Measurements from ENCODE around the gene FUT6. TPM values are rescaled to one million over a fixed set of nuclear protein-coding genes. Genes with fewer than 3 reads are reported as not detected.
"Not testable (repeated sequence)": the region's sequence is repeated elsewhere in the genome, so short reads cannot be mapped to it uniquely, and the experiment has no call there.

FUT6 gene, protein sequence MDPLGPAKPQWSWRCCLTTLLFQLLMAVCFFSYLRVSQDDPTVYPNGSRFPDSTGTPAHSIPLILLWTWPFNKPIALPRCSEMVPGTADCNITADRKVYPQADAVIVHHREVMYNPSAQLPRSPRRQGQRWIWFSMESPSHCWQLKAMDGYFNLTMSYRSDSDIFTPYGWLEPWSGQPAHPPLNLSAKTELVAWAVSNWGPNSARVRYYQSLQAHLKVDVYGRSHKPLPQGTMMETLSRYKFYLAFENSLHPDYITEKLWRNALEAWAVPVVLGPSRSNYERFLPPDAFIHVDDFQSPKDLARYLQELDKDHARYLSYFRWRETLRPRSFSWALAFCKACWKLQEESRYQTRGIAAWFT
- not detected for total RNA-seq

DNA sequence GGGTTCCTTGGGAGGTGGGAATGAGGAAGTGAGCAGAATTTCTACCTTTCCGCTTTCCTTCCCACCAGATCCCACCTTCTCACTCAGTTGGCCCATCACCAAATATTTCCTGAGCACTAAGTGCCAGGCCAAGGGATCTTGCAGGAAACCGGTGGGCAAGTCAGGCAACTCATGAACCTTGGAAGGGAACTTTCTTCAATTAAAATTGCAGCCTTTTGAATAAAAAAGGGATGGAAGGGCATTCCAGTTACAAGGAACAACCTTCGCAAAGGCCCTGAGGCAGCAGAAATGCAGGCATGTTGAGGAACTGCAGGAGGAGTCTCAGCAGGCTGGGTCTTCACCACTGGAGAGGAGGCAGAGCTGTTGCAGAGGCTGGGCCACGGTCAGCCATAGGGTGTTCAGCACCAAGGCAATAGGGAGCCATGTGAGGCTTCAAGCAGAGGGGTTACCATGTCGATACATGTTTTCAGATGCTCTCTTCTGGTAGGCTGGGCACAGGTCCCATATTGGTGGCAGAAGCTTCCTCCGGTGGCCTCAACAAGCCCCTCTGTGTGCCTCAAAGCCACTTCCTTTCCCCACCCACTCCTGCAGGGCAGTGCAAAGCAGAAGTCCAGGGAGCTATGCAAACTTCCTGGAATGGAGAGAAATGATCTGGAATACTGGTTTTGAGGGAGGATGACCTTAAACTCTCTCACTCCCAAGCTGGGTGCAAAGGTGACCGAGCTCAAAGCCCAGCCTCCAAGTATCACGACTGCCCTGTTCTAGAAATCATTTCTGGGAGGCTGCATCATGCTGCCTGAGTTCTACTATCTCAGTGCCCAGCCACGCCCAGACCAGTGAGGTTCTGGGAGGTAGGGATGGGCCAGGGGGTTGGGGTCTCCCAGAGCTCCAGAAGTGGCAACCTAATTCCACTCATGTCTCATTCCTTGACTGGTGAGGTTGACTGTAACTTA, at the start of gene FUT6:
Gene FUT6, minus strand, starts transcription at position 638 of the 953 bp plus-strand sequence. CDS start 7,135 bp downstream, outside the sequence.
- no peak for DNase-seq

DNA sequence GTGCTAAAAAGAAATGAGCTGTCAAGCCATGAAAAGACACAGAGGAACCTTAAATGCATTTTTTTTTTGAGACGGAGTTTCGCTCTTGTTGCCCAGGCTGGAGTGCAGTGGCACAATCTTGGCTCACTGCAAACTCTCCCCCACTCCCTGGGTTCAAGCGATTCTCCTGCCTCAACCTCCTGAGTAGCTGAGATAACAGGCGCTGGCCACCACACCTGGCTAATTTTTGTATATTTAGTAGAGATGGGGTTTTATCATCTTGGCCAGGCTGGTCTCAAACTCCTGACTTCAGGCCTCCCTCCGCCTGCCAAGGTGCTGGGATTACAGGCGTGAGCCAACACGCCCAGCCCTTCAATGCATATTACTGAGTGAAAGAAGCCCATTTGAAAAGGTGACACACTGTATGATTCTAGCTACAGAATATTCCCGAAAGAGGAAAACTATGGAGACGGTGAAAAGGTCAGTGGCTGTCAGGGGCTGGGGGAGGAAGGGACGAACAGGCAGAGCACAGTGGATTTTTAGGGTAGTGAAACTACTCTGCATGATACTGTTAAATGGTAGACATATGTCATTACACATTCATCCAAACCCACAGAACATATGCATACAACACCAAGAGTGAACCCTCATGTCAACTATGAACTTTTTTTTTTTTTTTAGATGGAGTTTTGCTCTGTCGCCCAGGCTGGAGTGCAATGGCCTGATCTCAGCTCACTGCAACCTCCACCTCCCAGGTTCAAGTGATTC, 44.7 kb upstream of the FUT6 start:
- DNase-seq, result not testable (repeated sequence)

DNA sequence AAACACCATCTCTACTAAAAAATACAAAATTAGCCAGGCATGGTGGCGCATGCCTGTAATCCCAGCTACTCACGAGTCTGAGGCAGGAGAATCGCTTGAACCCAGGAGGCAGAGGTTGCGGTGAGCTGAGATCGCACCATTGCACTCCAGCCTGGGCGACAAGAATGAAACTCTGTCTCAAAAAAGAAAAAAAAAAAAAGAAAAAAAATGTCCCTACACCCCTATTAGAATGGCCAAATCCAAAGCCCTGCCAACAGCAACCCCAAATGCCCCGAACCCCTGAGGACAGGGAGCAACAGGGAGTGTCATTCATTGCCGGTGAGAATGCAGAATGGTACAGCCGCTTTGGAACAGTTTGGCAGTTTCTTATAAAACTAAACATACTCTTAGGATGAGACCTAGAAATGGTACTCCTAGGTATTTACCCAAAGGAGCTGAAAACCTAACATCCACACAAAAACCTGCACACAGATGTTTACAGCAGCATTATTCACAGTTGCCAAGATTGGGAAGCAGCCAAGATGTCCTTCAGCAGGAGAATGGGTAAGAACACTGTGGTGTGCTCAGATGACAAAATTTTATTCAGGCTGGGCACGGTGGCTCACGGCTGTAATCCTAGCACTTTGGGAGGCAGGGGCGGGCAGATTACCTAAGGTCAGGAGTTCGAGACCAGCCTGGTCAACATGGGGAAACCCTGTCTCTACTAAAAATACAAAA, 43.8 kb upstream of the FUT6 start:
- DNase-seq, result not testable (repeated sequence)

DNA sequence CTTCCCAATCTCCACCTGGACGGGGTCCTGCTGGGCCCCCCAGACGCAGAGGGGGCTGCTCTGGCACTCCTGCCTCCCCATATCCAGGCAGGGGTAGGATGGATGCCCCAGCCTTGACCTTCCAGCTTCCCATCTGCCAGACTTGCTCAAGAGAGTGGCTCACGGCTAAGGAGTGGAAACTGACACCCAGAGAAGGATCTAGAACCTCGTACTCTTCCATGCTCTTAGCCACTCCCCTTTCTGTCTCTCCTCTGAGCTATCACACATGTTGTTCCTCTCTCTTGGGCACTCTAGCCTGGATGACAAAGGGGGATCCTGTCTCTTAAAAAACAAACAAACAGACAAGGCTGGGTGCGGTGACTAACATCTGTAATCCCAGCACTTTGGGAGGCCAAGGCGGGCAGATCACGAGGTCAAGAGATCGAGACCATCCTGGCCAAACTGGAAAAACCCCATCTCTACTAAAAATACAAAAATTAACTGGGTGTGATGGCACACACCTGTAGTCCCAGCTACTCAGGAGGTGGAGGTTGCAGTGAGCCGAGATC, 43.0 kb upstream of the FUT6 start:
- no peak for DNase-seq

DNA sequence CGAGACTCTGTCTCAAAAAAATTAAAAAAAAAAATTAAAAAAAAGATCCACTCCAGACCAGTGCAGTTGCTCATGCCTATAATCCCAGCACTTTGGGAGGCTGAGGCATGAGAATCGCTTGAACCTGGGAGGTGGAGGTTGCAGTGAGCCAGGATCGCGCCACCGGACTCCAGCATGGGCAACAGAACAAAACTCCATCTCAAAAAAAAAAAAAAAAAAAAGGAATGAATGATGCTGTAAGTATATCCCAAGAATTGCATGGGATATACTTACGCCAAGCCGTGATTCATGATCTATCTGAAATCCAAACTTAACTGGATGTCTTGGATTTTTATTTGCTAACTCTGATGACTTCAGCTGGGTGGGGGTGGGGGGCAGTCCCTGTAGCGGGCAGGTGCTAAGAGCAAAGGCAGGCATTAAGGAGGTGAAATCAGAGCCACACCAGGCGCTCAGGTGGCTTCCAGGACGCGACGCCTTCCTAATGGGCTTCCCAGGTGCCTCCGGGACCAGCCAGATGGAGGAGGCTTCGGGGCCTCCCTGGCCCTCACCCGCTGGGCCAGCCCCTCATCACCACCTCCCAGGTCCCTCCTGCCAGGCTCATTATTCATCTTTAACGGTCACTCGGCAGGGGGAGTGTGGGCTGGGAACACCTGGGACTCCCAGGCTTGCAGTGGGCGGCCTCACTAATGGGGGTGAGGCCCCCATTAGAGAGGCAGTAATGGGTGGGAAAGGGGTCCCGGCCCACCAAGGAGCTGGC, 42.2 kb upstream of the FUT6 start:
- no peak for DNase-seq

DNA sequence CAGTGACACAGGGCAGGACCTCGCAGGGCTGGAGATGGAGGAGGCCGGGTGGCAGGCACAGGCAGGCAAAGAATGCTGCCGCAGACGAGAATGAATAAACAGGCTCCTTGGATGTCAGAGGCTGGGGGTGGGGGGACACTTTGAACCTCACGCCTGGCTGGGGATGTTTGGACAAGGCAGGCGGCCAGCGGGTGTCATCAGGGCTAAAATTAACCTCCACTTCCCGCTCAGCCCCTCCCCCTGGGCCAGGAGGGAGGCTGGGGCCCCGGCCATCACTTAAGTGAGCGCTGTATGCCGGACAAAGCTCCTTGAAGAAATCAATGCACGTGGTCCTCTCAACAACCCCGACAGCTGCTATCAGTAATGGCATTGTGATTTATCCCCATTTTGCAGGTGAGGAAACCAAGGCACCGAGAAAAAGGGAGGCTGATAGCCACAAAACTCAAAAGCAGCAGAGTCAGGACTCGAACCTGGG, 41.1 kb upstream of the FUT6 start:
- DNase-seq, result no peak

DNA sequence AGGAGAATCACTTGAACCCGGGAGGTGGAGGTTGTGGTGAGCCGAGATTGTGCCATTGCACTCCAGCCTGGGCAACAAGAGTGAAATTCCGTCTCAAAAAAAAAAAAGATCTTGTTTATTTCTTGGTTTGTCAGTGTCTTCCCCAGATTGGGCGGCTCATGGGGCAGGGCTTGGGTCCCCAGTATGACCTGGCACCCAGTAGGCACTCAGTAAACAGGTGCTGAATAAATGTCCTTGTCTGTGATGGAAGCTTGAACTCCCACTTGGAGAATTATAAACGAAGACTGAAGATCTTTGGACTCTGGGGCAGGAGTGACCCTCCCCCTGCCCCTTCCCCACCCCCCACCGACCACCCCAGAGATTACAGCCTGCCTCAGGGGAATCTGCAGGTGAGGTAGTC, 40.7 kb upstream of the FUT6 start:
- DNase-seq, result no peak

DNA sequence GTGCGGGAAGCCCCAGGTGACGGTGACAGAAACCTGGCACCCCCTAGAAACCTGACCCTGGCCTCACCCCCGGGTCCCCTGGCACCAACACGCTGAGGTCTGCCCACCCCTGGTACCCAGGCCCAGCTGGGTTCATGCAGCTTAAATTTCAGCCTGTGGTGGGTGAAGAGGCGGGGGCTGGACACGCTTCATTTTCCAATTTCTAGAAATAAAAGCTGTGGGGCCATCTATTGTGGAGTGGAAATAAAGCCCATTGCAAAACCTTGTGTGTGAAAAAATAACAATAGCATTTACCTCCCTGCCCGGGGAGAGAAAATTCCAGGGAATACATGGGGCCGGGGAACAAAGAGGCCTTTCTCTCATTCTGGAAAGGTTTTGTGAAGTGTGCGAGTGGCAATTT, 38.4 kb upstream of the FUT6 start:
- DNase-seq, result no peak

DNA sequence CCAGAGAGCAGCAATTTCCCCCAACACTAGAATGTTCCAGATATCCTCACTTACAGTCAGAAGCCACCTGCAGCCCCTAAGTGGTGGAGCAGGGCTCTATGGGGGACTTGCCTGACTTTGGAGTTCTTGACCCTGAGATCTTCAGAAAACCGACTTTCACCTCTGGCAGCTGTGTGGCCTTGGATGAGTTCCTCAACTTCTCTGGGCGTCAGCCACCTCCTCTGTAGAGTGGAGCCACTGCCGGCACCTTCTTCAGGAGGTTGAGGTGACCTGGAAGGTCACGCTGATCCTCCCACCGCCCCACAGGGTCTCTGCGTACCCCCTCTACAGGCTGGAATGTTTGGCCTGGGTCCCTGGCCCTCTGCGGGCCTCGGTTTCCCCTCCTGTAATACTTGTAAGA, 37.9 kb upstream of the FUT6 start:
- no peak for DNase-seq

DNA sequence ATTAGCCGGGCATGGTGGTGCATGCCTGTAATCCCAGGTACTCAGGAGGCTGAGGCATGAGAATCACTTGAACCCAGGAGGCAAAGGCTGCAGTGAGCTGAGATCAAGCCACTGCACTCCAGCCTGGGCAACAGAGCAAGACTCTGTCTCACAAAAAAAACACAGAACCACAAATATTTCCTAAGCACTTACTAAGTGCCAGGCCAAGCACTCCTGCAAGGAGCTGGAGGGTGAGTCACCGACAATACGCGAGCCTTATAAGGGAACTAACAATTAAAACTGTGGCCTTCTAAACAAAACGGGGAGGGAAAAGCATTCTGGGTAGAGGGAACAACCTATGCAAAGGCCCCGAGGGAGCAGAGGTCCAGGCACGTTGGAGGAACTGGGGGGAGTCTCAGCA, 35.0 kb upstream of the FUT6 start:
- not testable (repeated sequence) for DNase-seq

DNA sequence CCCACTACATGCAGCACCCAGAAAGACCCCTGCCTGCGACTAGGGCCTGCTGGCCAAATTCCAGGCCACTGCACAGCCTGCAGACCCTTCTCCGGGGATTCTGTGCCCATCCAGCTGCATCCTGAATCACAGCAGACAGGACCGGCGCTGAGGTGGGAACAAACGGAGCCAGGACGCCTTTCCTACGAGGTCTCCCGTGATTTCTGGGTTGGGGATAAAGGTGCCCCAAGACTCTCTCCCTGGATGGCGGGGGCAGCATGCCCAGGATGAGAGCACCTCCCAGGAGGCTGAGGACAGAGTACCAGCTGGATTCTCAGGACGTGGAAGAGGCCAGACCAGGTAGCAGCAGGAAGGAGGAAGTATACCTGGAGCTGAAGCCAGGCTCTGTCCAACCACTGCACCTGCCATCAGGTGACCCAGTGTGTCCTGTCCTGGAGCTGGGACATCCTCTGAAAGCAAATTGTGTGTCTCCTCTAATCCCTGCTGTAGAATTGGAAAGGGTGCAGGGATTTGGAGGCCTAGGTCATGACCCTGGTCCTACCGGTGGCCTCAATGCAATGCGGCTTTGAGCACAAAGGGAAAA, 34.2 kb upstream of the FUT6 start:
- DNase-seq, result no peak

DNA sequence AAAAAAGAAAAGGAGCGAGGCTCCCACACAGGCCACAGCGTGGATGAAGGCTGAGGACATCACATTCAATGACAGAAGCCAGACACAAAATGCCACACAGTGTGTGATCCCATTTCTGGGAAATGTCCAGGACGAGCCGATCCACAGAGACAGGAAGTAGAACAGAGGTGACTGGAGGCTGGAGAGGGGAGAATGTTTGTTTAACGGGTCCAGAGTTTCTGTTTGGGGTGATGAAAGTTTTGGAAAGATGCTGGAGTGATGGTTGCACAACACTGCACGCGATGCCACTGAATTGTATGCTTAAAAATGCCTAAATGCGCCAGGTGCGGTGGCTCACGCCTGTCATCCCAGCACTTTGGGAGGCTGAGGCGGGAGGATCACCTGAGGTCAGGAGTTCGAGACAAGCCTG, 31.5 kb upstream of the FUT6 start:
- no peak for DNase-seq

DNA sequence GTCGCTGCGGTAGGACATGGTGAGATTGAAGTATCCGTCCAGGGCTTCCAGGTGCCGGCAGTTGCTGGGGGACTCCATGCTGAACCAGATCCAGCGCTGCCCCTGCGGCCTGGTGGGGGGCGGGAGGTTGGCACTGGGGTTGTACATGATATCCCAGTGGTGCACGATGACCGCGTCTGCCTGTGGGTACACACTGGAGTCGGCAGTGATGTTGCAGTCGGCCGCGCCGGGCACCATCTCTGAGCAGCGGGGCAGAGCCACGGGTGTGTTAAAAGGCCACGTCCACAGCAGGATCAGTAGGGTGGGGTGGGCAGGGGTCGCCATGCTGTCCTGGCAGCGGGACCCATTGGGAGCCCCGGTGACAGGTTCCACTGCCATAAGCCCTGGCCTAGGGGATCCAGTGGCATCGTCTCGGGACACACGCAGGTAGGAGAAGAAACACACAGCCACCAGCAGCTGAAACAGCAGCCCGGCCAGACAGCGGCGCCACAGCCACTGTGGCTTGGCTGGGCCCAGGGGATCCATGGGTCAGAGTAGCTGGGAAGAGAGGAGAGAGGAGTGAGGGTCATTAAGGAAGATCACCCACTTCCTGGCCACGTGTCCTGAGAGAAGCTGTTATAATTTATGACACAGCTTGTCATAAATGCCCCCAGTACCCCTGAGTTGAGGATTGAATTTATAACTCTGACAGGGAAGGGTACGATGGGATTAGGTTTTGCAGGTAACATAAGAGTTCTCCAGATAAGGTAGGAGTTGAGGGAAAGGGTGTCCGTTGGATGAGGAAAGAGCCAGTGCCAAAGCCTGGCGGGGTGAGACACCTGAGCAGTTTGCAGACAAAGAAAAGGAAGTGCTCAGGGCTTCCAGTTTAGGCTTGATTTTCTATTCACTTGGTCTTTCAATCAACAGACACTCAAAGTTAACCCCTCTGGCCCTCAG, 28.0 kb upstream of the FUT6 start:
- no peak for DNase-seq

DNA sequence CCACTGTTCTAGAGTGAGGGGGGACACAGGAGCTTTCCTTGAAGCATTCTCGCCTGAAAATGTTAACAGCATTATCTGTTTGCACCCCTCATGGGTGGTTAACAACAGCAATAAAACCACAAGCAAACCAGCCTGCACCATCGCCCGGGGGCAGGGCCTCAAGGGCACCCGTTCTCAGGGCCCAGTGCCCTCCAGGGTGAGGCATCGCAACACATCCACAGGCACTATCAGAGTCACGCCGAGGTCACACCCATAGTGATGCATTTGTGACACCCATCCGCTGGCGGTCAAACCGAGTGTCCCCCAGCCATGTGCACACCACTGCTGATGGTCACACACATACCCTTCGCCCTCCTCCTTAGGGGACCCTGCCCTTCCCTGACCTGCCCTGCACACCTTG, 26.3 kb upstream of the FUT6 start:
- no peak for DNase-seq

DNA sequence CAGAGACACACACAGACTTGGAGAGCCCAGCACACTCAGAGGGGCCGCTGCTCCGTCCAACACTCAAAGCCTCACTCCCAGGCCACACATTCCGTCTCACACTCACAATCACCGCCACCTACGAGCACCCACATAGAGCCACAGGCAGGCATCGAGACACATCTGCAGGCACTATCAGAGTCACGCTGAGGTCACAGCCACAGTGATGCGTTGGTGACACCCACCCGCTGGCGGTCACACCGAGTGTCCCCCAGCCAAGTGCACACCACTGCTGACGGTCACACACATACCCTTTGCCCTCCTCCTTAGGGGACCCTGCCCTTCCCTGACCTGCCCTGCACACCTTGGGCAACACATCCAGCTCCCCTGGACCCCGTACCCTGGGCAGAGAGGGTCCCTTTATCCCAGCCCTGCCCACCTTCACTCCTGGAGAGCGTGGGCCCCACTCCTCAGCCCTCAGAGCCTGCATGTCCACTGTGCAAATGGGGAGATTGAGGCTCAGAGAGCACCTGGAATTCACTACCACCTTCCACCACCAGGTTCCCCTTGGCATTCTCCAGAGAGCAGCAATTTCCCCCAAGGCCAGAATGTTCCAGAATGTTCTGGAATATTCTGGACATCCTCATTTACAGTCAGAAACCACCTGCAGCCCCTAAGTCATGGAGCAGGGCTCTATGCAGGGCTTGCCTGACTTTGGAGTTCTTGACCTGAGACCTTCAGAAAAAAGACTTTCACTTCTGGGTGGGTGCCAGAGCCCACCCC, 25.4 kb upstream of the FUT6 start:
- no peak for DNase-seq

DNA sequence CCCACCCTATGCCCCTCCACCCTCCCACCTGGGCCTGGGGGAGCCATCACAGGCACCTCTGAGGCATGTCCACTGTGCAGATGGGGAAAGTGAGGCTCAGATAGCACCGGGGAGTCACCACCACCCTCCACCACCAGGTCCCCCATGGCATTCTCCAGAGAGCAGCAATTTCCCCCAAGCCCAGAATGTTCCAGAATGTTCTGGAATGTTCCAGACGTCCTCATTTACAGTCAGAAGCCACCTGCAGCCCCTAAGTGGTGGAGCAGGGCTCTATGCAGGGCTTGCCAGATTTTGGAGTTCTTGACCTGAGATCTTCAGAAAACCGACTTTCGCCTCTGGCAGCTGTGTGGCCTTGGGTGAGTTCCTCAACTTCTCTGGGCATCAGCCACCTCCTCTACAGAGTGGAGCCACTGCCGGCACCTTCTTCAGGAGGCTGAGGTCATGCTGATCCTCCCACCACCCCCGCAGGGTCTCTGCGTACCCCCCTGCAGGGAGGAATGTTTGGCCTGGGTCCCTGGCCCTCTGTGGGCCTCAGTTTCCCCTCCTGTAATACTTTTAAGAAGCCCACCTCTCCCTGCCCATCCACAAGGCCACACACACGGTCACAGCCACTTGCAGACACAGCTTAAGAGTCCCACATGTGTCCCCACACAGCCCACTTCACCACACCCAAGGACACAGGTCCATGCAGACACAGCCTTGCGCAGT, 24.7 kb upstream of the FUT6 start:
- DNase-seq, result no peak

DNA sequence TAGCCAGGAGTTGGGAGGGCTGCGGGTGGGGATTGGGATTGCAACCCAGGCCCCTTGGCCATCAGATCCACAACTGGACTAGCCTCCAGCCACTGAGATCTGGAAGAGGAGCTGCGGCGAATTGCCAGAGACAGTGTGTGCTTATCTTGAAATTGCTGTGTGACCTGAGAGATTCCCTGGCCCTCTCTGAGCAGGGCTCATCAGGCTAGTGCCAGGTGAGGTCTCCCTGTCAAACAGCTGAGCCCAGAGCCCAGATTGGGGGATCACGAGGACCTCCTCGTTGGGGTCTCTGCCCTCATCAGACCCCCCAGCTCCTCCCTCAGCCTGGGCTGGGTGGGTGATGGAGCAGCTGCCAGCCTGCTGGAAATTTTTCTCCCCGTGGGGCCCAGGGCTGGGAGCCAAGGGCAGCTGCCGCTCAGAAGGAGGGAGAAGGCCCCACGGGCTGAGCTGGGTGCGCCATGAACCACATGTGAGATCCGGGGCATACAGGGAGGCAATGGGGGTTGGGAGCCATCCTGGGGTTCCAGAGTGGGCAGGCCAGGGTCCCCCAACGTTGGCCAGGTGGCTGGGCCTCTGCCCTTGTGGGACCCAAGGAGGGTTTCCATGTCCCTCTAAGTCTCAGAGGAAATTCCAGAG, 23.6 kb upstream of the FUT6 start:
- DNase-seq, result no peak
